ENCODE data around the gene ZNF207. TPM values are rescaled to one million over a fixed set of nuclear protein-coding genes. Genes with fewer than 3 reads are reported as not detected.

Gene ZNF207
- total RNA-seq, 1 experiment from 2014 or later = 223 TPM

- POLR2A ChIA-PET = no interaction called here
- CTCF ChIA-PET = interaction anchor here (1.4 kb wide), 1 partner anchor 96 kb away, joined by 7 read pairs; no protein-coding TSS in a partner anchor
- TF ChIP-seq ZNF317 (CRISPR knock-in tag; IDR thresholded peaks at IDR 0.05; ENCODE audit: borderline replicate concordance, low read depth) (no peak), E2F5 (CRISPR knock-in tag; IDR thresholded peaks at IDR 0.05) (no peak), CREB1 (CRISPR knock-in tag; IDR thresholded peaks at IDR 0.05) (no peak), CREM (CRISPR knock-in tag; IDR thresholded peaks at IDR 0.05) (no peak), ZNF423 (CRISPR knock-in tag; IDR thresholded peaks at IDR 0.05) (no peak), KAT7 (CRISPR knock-in tag; IDR thresholded peaks at IDR 0.05; ENCODE audit: borderline replicate concordance) (no peak), TCF7 (CRISPR knock-in tag; IDR thresholded peaks at IDR 0.05; ENCODE audit: low read depth) (no peak), SP1 (CRISPR knock-in tag; conservative IDR thresholded peaks at IDR 0.05) (no peak), SMAD3 (CRISPR knock-in tag; IDR thresholded peaks at IDR 0.05; ENCODE audit: borderline replicate concordance) (no peak), ESRRA (CRISPR knock-in tag; IDR thresholded peaks at IDR 0.05; ENCODE audit: borderline replicate concordance) (no peak), ZNF219 (CRISPR knock-in tag; IDR thresholded peaks at IDR 0.05; ENCODE audit: borderline replicate concordance) (no peak), ZNF232 (CRISPR knock-in tag; IDR thresholded peaks at IDR 0.05) (no peak), RORB (CRISPR knock-in tag; IDR thresholded peaks at IDR 0.05) (no peak)
- TF ChIP-seq, protein P1, sequence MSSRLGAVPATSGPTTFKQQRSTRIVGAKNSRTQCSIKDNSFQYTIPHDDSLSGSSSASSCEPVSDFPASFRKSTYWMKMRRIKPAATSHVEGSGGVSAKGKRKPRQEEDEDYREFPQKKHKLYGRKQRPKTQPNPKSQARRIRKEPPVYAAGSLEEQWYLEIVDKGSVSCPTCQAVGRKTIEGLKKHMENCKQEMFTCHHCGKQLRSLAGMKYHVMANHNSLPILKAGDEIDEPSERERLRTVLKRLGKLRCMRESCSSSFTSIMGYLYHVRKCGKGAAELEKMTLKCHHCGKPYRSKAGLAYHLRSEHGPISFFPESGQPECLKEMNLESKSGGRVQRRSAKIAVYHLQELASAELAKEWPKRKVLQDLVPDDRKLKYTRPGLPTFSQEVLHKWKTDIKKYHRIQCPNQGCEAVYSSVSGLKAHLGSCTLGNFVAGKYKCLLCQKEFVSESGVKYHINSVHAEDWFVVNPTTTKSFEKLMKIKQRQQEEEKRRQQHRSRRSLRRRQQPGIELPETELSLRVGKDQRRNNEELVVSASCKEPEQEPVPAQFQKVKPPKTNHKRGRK (CRISPR knock-in tag; IDR thresholded peaks at IDR 0.05; ENCODE audit: borderline replicate concordance) = no peak
- TF ChIP-seq, protein P2, sequence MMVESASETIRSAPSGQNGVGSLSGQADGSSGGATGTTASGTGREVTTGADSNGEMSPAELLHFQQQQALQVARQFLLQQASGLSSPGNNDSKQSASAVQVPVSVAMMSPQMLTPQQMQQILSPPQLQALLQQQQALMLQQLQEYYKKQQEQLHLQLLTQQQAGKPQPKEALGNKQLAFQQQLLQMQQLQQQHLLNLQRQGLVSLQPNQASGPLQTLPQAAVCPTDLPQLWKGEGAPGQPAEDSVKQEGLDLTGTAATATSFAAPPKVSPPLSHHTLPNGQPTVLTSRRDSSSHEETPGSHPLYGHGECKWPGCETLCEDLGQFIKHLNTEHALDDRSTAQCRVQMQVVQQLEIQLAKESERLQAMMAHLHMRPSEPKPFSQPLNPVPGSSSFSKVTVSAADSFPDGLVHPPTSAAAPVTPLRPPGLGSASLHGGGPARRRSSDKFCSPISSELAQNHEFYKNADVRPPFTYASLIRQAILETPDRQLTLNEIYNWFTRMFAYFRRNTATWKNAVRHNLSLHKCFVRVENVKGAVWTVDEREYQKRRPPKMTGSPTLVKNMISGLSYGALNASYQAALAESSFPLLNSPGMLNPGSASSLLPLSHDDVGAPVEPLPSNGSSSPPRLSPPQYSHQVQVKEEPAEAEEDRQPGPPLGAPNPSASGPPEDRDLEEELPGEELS (CRISPR knock-in tag; IDR thresholded peaks at IDR 0.05) = no peak
- TF ChIP-seq, protein P3, sequence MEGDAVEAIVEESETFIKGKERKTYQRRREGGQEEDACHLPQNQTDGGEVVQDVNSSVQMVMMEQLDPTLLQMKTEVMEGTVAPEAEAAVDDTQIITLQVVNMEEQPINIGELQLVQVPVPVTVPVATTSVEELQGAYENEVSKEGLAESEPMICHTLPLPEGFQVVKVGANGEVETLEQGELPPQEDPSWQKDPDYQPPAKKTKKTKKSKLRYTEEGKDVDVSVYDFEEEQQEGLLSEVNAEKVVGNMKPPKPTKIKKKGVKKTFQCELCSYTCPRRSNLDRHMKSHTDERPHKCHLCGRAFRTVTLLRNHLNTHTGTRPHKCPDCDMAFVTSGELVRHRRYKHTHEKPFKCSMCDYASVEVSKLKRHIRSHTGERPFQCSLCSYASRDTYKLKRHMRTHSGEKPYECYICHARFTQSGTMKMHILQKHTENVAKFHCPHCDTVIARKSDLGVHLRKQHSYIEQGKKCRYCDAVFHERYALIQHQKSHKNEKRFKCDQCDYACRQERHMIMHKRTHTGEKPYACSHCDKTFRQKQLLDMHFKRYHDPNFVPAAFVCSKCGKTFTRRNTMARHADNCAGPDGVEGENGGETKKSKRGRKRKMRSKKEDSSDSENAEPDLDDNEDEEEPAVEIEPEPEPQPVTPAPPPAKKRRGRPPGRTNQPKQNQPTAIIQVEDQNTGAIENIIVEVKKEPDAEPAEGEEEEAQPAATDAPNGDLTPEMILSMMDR (IDR thresholded peaks at IDR 0.05) = no peak
- TF ChIP-seq, protein P4, sequence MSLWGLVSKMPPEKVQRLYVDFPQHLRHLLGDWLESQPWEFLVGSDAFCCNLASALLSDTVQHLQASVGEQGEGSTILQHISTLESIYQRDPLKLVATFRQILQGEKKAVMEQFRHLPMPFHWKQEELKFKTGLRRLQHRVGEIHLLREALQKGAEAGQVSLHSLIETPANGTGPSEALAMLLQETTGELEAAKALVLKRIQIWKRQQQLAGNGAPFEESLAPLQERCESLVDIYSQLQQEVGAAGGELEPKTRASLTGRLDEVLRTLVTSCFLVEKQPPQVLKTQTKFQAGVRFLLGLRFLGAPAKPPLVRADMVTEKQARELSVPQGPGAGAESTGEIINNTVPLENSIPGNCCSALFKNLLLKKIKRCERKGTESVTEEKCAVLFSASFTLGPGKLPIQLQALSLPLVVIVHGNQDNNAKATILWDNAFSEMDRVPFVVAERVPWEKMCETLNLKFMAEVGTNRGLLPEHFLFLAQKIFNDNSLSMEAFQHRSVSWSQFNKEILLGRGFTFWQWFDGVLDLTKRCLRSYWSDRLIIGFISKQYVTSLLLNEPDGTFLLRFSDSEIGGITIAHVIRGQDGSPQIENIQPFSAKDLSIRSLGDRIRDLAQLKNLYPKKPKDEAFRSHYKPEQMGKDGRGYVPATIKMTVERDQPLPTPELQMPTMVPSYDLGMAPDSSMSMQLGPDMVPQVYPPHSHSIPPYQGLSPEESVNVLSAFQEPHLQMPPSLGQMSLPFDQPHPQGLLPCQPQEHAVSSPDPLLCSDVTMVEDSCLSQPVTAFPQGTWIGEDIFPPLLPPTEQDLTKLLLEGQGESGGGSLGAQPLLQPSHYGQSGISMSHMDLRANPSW (CRISPR knock-in tag; conservative IDR thresholded peaks at IDR 0.05; ENCODE audit: low read depth) = no peak
- Mint-ChIP-seq H3K4me1 (peaks cover 28% of the 10 kb centered on the region), H3K36me3 (peaks cover 39% of the 10 kb centered on the region), H3K9me3 (no peaks in the 10 kb centered on the region), H3K27ac (peak overlapping the region; percentile 100), H3K27me3 (ENCODE audit: low read depth) (no peaks in the 10 kb centered on the region), H3K4me3 (peak overlapping the region; percentile 99)
- ATAC-seq = peak; percentile 14; the same call in 1 of the 2 replicates
- no peak for DNase-seq (ENCODE audit: low spot score)
Observed at GRCh38 chr17:32349503-32349853, 479 bp upstream of the ZNF207 start.

All from WTC11 (cell line).